Measurements from ENCODE around the gene GOLGA8F.
"Not testable (repeated sequence)": the region's sequence is repeated elsewhere in the genome, so short reads cannot be mapped to it uniquely, and the experiment has no call there.

The GOLGA8F gene, protein sequence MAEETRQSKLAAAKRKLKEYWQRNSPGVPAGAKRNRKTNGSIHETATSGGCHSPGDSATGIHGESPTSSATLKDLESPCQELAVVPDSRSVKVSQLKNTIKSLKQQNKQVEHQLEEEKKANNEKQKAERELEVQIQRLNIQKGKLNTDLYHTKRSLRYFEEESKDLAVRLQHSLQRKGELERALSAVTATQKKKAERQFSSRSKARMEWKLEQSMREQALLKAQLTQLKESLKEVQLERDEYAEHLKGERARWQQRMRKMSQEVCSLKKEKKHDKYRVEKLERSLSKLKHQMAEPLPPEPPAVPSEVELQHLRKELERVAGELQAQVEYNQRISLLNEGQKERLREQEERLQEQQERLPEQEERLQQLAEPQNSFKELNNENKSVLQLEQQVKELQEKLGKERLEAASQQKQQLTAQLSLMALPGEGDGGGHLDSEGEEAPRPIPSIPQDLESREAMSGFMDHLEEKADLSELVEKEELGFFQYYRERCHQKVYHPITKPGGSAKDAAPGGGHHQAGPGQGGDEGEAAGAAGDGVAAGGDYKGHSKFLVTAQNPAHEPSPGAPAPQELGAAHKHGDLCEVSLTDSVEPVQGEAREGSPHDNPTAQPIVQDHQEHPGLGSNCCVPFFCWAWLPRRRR

GRCh38 chr15:28378364-28378763, at the start of gene GOLGA8F:
TSS of gene GOLGA8F (plus strand) at chr15:28378664. CDS start at chr15:28378762, 98 bp downstream.
- not testable (repeated sequence) for DNase-seq

DNA sequence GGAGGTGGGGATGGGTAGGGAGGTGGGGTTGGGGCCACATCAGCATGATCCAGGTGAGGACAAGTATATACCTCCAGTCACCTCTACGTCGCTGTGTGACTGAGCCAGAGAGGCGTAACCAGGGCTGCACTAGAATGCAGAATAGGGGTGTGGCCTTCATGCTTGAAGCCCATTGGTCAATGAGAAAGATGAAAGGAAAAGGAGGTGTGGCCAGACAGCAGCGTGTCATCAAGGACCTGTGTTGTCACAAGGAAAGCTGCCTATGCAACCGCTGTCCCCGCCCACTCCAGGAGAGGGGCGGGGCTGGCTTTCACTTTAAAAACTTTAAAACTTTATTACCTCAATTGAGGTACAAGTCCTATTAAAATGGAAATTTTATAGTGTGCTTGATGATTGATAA, 20.5 kb upstream of the GOLGA8F start, which contains the start of gene GOLGA6L24:
TSS of gene GOLGA6L24 (minus strand) at position 101 of the 400 bp plus-strand sequence. CDS start at position 40, 61 bp downstream.
- not testable (repeated sequence) for DNase-seq

GRCh38 chr15:28365502-28365901, 13.0 kb upstream of the GOLGA8F start:
- DNase-seq: not testable (repeated sequence)

- not testable (repeated sequence) for DNase-seq
Measured at GRCh38 chr15:28380053-28380452, 1.6 kb downstream of the GOLGA8F start.

DNA sequence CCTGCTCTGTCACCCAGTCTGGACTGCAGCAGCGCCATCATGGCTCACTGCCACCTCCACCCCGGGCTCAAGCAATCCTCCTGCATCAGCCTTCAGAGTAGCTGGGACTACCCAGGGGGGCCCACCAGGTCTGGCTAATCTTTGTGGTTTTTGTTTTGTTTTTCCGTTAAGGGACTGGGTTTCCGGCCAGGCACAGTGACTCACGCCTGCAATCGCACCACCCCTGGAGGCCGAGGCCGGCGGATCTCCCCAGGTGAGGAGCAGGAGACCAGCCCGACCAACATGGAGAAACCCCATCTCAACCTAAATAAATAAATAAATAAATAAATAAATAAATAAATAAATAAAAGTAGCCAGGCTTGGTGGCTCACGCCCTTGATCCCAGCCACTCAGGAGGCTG, 17.6 kb downstream of the GOLGA8F start:
- not testable (repeated sequence) for DNase-seq

DNA sequence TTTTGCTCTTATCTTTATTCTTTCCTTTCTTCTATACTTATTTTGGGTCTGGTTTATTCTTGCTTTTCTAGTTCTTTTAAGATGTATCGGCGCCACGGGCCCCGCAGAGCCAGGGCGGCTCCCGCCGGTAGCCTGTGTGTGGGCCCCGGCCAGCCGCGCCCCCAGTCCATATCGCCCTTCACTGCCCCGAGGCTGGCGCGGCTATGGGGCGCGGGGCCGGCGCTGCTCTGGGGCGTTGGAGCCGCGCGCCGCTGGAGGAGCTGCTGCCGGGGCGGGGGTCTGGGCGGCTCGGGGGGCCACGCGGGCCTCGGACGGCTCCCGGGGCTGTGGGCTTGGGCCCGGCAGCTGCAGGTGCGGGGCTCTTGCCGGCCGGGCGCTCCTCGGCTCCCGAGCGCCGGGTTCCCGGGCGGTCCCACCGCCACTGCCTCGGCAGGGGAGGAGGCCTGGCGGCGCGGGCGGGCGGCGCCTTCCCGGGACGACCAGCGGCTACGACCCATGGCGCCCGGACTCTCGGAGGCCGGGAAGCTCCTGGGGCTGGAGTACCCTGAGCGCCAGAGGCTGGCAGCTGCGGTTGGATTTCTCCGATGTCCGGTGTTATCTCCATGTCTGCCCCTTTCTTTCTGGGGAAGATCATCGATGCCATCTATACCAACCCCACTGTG, 24.4 kb downstream of the GOLGA8F start:
- not testable (repeated sequence) for DNase-seq

DNA sequence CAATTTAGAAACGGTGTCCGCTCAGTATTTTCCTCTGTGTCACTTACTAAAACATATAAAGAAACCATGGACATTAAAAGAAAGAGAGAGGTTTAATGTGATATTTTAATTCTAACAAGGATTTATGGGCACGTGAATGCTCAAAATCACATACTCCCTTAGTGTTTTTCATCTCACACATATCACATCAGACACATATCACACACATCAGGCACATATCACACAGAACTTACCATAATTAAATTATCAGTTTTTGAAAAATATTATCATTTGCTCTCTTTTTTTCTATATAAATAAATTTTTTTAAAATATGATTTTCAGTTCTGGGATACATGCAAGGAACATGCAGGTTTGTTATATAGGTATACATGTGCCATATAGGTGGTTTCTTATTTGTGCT, 42.0 kb downstream of the GOLGA8F start:
- DNase-seq: not testable (repeated sequence)

GRCh38 chr15:28435594-28435993, 57.1 kb downstream of the GOLGA8F start:
- DNase-seq: not testable (repeated sequence)

All from CD4-positive, alpha-beta T cell treated with Interleukin-6 for 4 hours (primary cell).